IPS DF 6.9 (cell line): ENCODE measurements around the gene RNF19B.

ENCODE experiments used
- DNase-seq: peaks from one replicate; pipeline ENCODE4 v3.0.0-alpha.2; 2013; ENCODE audit warnings: low read depth, low spot score
- H3K27ac ChIP-seq: one replicate; pipeline ENCODE4 v1.5.1; 2013; ENCODE audit warnings: low read length, control low read depth
- H3K27me3 ChIP-seq: 2 replicates; pipeline ENCODE4 v1.6.1; 2013; ENCODE audit warnings: mild to moderate bottlenecking, low read length; ENCODE audit not compliant: control insufficient read depth, insufficient read depth
- H3K36me3 ChIP-seq: 2 replicates; pipeline ENCODE4 v1.6.1; 2013; ENCODE audit warnings: low read length; ENCODE audit not compliant: control insufficient read depth, insufficient read depth
- H3K4me1 ChIP-seq: 2 replicates; pipeline ENCODE4 v1.6.1; 2013; ENCODE audit warnings: low read length; ENCODE audit not compliant: control insufficient read depth, insufficient read depth
- H3K4me3 ChIP-seq: 2 replicates; pipeline ENCODE4 v1.5.1; 2013; ENCODE audit warnings: mild to moderate bottlenecking, low read length
- H3K9me3 ChIP-seq: 2 replicates; pipeline ENCODE4 v1.6.1; 2013; ENCODE audit warnings: low read length, inconsistent platforms; ENCODE audit not compliant: control insufficient read depth, insufficient read depth
- WGBS: extraction: QIAGEN DNeasy Blood & Tissue Kit; methylation state at CpG from one replicate; pipeline ENCODE4 v1.1.7; 2013; ENCODE audit warnings: mixed read lengths, missing lambda C conversion rate; ENCODE audit not compliant: insufficient read length, insufficient coverage; 5-methylcytosine and 5-hydroxymethylcytosine counted together

RNF19B gene

GRCh38 chr1:32964461-32965250 is at the start of gene RNF19B:
Gene RNF19B, minus strand, starts transcription at chr1:32964809. Its CDS starts 124 bp downstream, at chr1:32964685.
- WGBS, result no CpG with 5 or more reads among the region's 83 CpGs
- Histone ChIP-seq H3K27me3 (no peaks in the 10 kb centered on the region), H3K4me3 (peak within 1 kb of the TSS; percentile 62; the same call in 1 of the 2 replicates), H3K36me3 (no peaks in the 10 kb centered on the region), H3K9me3 (no peaks in the 10 kb centered on the region), H3K4me1 (0 out of 2 replicates have a peak, but pooled peaks cover 3% of the 10 kb centered on the region), H3K27ac (no peak within 1 kb of the TSS)
- DNase-seq, result peak; percentile 86

DNA sequence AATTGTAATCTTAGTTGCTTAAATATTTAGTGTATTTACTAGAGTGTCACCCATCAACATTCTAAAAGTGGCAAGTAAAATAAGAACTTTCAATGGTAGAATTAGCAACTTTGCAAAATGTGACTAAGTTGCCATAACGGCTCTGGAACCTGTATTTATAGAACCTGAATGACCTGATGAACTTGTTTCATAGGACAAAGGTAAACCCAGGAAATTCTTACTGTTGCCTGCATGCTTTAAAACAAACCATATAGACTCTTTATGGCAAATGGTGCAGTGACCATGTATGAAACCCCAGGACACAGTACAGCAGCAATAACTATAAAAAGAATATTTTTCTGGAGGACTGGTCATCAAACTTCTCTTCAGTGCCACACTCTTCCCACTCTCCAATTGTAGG is 49.2 kb upstream of the RNF19B start:
- Histone ChIP-seq H3K4me3 (no peak overlapping the region), H3K4me1 (no peaks in the 10 kb centered on the region), H3K27ac (no peak overlapping the region), H3K9me3 (no peaks in the 10 kb centered on the region), H3K36me3 (peaks cover 21% of the 10 kb centered on the region; the same call in 1 of the 2 replicates), H3K27me3 (no peaks in the 10 kb centered on the region)
- DNase-seq, result no peak
- WGBS, result no CpG with 5 or more reads among the region's 1 CpG

GRCh38 chr1:33012165-33012564 is 47.6 kb upstream of the RNF19B start:
- H3K36me3 ChIP-seq, result peaks cover 30% of the 10 kb centered on the region; the same call in 1 of the 2 replicates
- H3K27me3 ChIP-seq, result no peaks in the 10 kb centered on the region
- no peaks in the 10 kb centered on the region for H3K9me3 ChIP-seq
- no peak overlapping the region for H3K4me3 ChIP-seq
- no CpG with 5 or more reads among the region's 3 CpGs for WGBS
- no peaks in the 10 kb centered on the region for H3K4me1 ChIP-seq
- DNase-seq, result no peak
- no peak overlapping the region for H3K27ac ChIP-seq

DNA sequence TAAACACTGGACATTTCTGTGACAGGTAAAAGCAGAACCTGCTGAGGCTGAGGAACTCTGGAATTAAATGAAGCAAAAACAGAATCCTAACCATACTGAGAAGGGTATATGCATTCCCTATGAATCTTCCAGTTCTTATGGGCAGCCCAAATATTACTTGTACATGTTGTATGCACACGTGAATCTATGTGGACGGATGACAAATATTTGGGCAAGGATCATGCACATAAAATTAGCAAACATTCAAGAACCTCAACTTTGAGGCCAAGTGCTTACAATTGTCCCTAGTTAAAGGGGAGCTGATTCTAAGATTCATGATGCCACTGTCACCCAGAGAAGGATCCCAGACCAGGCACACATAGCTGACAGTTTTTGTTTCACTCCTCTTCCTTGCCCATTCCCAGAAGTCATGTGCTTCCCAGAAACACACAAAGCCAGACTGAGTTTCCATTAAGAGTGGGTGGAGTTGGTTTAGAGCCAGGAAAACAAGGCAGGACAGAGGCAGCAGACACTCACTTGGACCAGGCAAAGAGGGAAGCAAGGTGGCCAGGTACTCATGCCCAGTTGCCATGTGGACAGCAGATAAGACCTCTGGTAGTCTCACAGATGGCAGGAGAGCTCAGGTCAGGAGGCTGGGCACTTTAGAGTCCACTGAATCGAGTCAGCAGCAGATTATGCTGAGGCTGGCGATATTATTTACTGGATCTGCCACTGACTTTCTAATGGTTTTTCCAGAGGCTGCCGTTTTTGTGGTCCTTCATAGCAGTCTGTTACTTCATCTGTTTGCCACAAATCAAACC is 46.5 kb upstream of the RNF19B start:
- no CpG with 5 or more reads among the region's 5 CpGs for WGBS
- no peaks in the 10 kb centered on the region for H3K9me3 ChIP-seq

GRCh38 chr1:33009561-33009960 is 45.0 kb upstream of the RNF19B start:
- no peak overlapping the region for H3K4me3 ChIP-seq
- peaks cover 2% of the 10 kb centered on the region; the same call in 1 of the 2 replicates for H3K4me1 ChIP-seq
- H3K27me3 ChIP-seq, result no peaks in the 10 kb centered on the region
- WGBS, result no CpG with 5 or more reads among the region's 1 CpG
- DNase-seq, result no peak
- H3K9me3 ChIP-seq, result no peaks in the 10 kb centered on the region
- H3K36me3 ChIP-seq, result peaks cover 28% of the 10 kb centered on the region; the same call in 1 of the 2 replicates
- H3K27ac ChIP-seq, result no peak overlapping the region

More for the DNA sequence above, 46.5 kb upstream of the RNF19B start:
- DNase-seq, result no peak
- Histone ChIP-seq H3K27ac (no peak overlapping the region), H3K27me3 (no peaks in the 10 kb centered on the region), H3K4me3 (no peak overlapping the region), H3K4me1 (peaks cover 1% of the 10 kb centered on the region; the same call in 1 of the 2 replicates), H3K36me3 (peaks cover 28% of the 10 kb centered on the region; the same call in 1 of the 2 replicates)

DNA sequence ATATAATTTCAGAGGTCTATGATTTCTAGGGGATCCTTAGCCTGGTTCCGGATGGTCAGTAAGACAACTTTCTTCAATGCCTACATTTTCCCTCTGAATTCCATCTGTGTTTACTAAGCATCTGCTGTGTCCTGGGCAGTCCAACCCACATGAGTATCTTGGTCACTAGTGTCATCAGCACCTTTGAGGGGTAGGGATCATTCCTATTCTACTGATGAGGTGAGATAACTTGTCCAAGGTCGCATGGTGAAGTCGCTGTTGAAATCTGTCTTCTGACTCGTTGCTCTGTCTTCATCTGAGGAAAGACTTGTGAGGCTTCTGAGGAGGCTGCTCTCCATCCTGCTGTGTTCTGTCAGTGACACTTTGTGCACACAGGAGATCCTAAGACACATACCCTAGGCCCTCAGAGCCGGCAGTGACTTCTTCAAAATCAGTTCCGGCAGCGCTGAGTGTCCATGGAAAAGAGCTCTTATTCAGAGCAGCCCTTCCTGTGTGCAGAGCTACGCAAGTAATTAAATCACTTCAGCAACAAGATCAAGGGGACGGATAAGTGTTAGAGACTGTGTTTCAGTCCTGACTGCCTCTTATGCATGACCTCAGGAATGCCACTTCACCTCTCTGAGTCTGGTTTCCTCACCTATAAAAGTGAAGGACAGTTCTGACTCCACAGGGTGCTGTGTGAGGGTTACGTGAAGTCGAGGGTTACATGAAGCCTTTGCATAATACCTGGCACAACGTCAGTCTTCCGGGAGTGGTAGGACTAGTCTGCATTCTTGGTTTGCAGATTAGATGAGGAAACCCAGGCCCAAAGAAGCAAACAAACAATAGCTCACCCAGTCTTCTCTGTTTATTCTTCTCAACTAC is 43.7 kb upstream of the RNF19B start:
- Histone ChIP-seq H3K36me3 (peaks cover 27% of the 10 kb centered on the region; the same call in 1 of the 2 replicates), H3K9me3 (no peaks in the 10 kb centered on the region), H3K4me1 (peaks cover 2% of the 10 kb centered on the region; the same call in 1 of the 2 replicates), H3K27me3 (no peaks in the 10 kb centered on the region), H3K27ac (no peak overlapping the region), H3K4me3 (no peak overlapping the region)
- no peak for DNase-seq
- WGBS, result no CpG with 5 or more reads among the region's 13 CpGs

DNA sequence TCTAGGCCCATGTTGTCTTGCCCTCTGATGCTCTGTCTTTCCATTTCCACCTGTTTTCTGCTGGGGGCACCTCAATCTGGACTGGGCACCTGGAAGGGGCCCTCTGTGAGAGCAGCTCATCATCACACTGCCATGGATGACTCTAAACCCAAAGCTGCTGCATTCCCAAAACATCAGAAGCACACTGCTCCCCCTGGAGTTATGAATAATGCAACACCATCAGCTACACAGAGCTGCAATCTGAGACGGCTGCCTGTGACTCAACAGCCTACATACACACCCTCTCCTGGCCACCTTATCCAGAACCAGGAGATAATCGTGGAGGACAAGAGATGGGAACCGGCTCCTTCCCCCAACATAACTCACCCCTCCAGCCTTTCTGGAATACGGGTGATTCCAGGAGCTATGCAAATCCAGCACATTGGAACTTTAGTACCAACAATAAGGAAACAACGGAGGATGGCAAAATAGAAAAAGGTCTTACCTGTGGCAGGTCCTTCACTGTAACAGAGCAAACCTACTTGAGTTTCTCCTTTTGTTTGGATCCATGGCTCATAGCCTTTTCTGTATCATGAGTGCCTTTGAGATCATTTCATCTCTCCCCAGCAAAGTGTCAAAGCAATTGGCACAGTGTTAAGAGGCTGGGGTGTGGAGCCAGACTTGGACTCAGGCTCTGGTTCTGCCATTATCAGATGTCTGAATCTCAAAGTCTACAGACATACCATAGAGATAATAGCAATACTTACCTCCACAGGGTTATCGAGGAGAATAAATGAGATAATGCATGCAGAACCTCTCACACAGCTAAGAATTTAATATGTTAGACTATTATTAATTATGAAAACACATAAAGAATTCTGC is 42.8 kb upstream of the RNF19B start:
- Histone ChIP-seq H3K36me3 (peaks cover 19% of the 10 kb centered on the region; the same call in 1 of the 2 replicates), H3K4me1 (peaks cover 2% of the 10 kb centered on the region; the same call in 1 of the 2 replicates), H3K4me3 (no peak overlapping the region), H3K27me3 (no peaks in the 10 kb centered on the region), H3K27ac (no peak overlapping the region), H3K9me3 (no peaks in the 10 kb centered on the region)
- no peak for DNase-seq
- no CpG with 5 or more reads among the region's 6 CpGs for WGBS

GRCh38 chr1:33005838-33006421 is 41.3 kb upstream of the RNF19B start:
- H3K4me3 ChIP-seq, result no peak overlapping the region
- H3K27me3 ChIP-seq, result no peaks in the 10 kb centered on the region
- no CpG with 5 or more reads among the region's 9 CpGs for WGBS
- H3K4me1 ChIP-seq, result peaks cover 2% of the 10 kb centered on the region; the same call in 1 of the 2 replicates
- H3K9me3 ChIP-seq, result no peaks in the 10 kb centered on the region
- no peak overlapping the region for H3K27ac ChIP-seq
- no peak for DNase-seq
- H3K36me3 ChIP-seq, result peaks cover 13% of the 10 kb centered on the region; the same call in 1 of the 2 replicates
